ENCODE measurements around the gene S1PR2.
A peak's percentile ranks its signal among the peaks of the same experiment; 100 is the strongest.
"Not testable (repeated sequence)": the region's sequence is repeated elsewhere in the genome, so short reads cannot be mapped to it uniquely, and the experiment has no call there.

Gene S1PR2

GRCh38 chr19:10223488-10224213, 7.5 kb downstream of the S1PR2 start:
- no peak for DNase-seq (ENCODE audit: low spot score)

GRCh38 chr19:10222201-10222890, 8.8 kb downstream of the S1PR2 start:
- no peak for DNase-seq (ENCODE audit: low spot score)

- no peak for DNase-seq (ENCODE audit: low spot score)
Observed at GRCh38 chr19:10220695-10221094, 10.4 kb downstream of the S1PR2 start.

GRCh38 chr19:10219678-10220077, 11.5 kb downstream of the S1PR2 start:
- no peak for DNase-seq (ENCODE audit: low spot score)

- DNase-seq (ENCODE audit: low spot score), result no peak
Observed at GRCh38 chr19:10217085-10217484, 14.0 kb downstream of the S1PR2 start.

- DNase-seq (ENCODE audit: low spot score), result peak; percentile 35
Observed at GRCh38 chr19:10214784-10215183, 16.3 kb downstream of the S1PR2 start.

- no peak for DNase-seq (ENCODE audit: low spot score)
Observed at GRCh38 chr19:10211691-10212090, 19.4 kb downstream of the S1PR2 start.

- DNase-seq (ENCODE audit: low spot score), result no peak
Observed at GRCh38 chr19:10211061-10211460, 20.1 kb downstream of the S1PR2 start.

GRCh38 chr19:10209315-10209714, 21.8 kb downstream of the S1PR2 start:
- peak; percentile 18 for DNase-seq (ENCODE audit: low spot score)

GRCh38 chr19:10207026-10207425, 24.1 kb downstream of the S1PR2 start:
- DNase-seq (ENCODE audit: low spot score), result no peak

- DNase-seq (ENCODE audit: low spot score), result peak; percentile 19
Observed at GRCh38 chr19:10206226-10206885, 24.8 kb downstream of the S1PR2 start.

GRCh38 chr19:10205636-10206035, 25.5 kb downstream of the S1PR2 start:
- DNase-seq (ENCODE audit: low spot score), result no peak

GRCh38 chr19:10203686-10204085, 27.4 kb downstream of the S1PR2 start:
- no peak for DNase-seq (ENCODE audit: low spot score)

GRCh38 chr19:10201176-10201575, 30.0 kb downstream of the S1PR2 start:
- DNase-seq (ENCODE audit: low spot score), result no peak

- not testable (repeated sequence) for DNase-seq (ENCODE audit: low spot score)
Observed at GRCh38 chr19:10200101-10200500, 31.0 kb downstream of the S1PR2 start.

GRCh38 chr19:10198889-10199644, 32.1 kb downstream of the S1PR2 start:
- not testable (repeated sequence) for DNase-seq (ENCODE audit: low spot score)

GRCh38 chr19:10195199-10195519, 36.0 kb downstream of the S1PR2 start:
- no peak for DNase-seq (ENCODE audit: low spot score)

- DNase-seq (ENCODE audit: low spot score), result peak; percentile 100
Observed at GRCh38 chr19:10194500-10195198, 36.5 kb downstream of the S1PR2 start, which contains the start of gene DNMT1. TSS of gene DNMT1 (minus strand) at chr19:10194953. CDS start at chr19:10194899, 54 bp downstream.

- DNase-seq (ENCODE audit: low spot score), result peak; percentile 63
Observed at GRCh38 chr19:10193790-10194499, 37.2 kb downstream of the S1PR2 start.

- no peak for DNase-seq (ENCODE audit: low spot score)
Observed at GRCh38 chr19:10192922-10193321, 38.2 kb downstream of the S1PR2 start.

- DNase-seq (ENCODE audit: low spot score), result peak; percentile 76
Observed at GRCh38 chr19:10191347-10191746, 39.8 kb downstream of the S1PR2 start.
